ENCODE data around the gene COG7.
"Not testable (repeated sequence)": the region's sequence is repeated elsewhere in the genome, so short reads cannot be mapped to it uniquely, and the experiment has no call there.

DNA sequence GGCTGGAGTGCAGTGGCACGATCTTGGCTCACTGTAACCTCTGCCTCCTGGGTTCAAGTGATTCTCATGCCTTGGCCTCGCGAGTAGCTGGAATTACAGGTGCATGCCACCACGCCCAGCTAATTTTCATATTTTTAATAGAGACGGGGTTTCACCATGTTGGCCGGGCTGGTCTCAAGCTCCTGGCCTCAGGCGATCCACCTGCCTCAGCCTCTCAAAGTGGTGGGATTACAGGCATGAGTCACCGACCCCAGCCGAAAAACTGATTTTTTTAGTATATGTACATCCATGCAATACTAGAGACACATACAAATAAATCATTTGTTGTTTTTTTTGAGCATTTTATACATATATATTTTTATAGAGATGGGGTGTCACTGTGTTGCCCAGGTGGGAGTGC is 71.3 kb downstream of the COG7 start:
- not testable (repeated sequence) for TF ChIP-seq POLR2A, EP300 (IDR thresholded peaks at IDR 0.05)
- TF ChIP-seq, protein P1, sequence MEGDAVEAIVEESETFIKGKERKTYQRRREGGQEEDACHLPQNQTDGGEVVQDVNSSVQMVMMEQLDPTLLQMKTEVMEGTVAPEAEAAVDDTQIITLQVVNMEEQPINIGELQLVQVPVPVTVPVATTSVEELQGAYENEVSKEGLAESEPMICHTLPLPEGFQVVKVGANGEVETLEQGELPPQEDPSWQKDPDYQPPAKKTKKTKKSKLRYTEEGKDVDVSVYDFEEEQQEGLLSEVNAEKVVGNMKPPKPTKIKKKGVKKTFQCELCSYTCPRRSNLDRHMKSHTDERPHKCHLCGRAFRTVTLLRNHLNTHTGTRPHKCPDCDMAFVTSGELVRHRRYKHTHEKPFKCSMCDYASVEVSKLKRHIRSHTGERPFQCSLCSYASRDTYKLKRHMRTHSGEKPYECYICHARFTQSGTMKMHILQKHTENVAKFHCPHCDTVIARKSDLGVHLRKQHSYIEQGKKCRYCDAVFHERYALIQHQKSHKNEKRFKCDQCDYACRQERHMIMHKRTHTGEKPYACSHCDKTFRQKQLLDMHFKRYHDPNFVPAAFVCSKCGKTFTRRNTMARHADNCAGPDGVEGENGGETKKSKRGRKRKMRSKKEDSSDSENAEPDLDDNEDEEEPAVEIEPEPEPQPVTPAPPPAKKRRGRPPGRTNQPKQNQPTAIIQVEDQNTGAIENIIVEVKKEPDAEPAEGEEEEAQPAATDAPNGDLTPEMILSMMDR (IDR thresholded peaks at IDR 0.05): not testable (repeated sequence)

Measured in ovary (tissue), 3 donors.